Cardiac muscle cell (in vitro differentiated cells and primary cell): ENCODE results near the gene IGFN1. TPM values are rescaled to one million over a fixed set of nuclear protein-coding genes. Genes with fewer than 3 reads are reported as not detected.

Experiments
- DNase-seq, 2 donors: peaks; one replicate each; pipeline versions ENCODE4 v3.0.0 to v3.0.0-alpha.2; 2010 to 2017; ENCODE audit warnings: low read depth in 1 of 2, low spot score in 1 of 2
- H3K27ac ChIP-seq: fragments of 200-600 bp; sonication (generic); 2 replicates; pipeline ENCODE4 v1.5.1; 2016
- H3K27me3 ChIP-seq: fragments of 200-600 bp; sonication (generic); 2 replicates; pipeline ENCODE4 v1.6.0; 2016; ENCODE audit warnings: control low read depth
- H3K36me3 ChIP-seq: fragments of 200-600 bp; sonication (generic); 2 replicates; pipeline ENCODE4 v1.5.1; 2016; ENCODE audit warnings: control low read depth
- H3K4me1 ChIP-seq: fragments of 200-600 bp; sonication (generic); 2 replicates; pipeline ENCODE4 v1.8.1; 2017; ENCODE audit warnings: low read depth, mild to moderate bottlenecking, mixed run types
- H3K4me3 ChIP-seq: fragments of 200-600 bp; sonication (generic); 2 replicates; pipeline ENCODE4 v1.5.1; 2016; ENCODE audit warnings: mild to moderate bottlenecking
- H3K9me3 ChIP-seq: fragments of 200-600 bp; sonication (generic); 2 replicates; pipeline ENCODE4 v1.5.1; 2017; ENCODE audit warnings: low read depth, mild to moderate bottlenecking, control low read depth
- polyA plus RNA-seq: library from polyadenylated mRNA; unstranded; fragments of >200 nt; fragmentation: Nextera tagmentation; extraction: Ambion mirVana; gene quantifications from 2 replicates; pipeline ENCODE4 v1.2.1, GENCODE V29; 2016
- total RNA-seq: library from RNA; depleted of rRNA; stranded (reverse); fragments of >200 nt; gene quantifications from 2 replicates; pipeline ENCODE4 v1.2.3, GENCODE V29; 2016
- TF ChIP-seq, protein P1 (sequence below): IDR thresholded peaks from 2 replicates; pipeline ENCODE4 v1.5.1; 2012; ENCODE audit warnings: low read depth, mild to moderate bottlenecking, low read length

Gene IGFN1
- total and polyA plus RNA-seq, 2 experiments from 2014 or later, result not detected

DNA sequence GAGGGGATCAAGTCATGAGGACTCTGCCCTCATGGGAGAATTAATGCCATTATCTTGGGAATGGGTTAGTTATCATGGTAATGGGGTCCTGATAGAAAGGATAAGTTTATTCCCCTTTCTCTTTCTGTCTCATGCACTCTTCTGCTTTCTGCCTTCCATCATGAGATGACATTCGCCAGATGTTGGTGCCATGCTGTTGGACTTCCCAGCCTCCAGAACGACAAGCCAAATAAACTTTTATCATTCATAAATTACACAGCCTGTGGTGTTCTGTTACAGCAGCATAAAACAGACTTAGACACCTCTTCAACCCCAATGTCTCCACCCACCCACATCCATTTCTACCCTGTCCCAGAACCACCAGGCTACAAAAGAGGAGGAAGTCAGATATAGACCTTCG lies 11.9 kb upstream of the IGFN1 start:
- H3K27me3 ChIP-seq, result peaks cover 30% of the 10 kb centered on the region
- no peaks in the 10 kb centered on the region for H3K36me3 ChIP-seq
- H3K9me3 ChIP-seq, result no peaks in the 10 kb centered on the region
- H3K4me1 ChIP-seq, result no peaks in the 10 kb centered on the region
- H3K4me3 ChIP-seq, result no peak overlapping the region
- DNase-seq, result no peak
- H3K27ac ChIP-seq, result no peak overlapping the region
- TF ChIP-seq, protein P1, sequence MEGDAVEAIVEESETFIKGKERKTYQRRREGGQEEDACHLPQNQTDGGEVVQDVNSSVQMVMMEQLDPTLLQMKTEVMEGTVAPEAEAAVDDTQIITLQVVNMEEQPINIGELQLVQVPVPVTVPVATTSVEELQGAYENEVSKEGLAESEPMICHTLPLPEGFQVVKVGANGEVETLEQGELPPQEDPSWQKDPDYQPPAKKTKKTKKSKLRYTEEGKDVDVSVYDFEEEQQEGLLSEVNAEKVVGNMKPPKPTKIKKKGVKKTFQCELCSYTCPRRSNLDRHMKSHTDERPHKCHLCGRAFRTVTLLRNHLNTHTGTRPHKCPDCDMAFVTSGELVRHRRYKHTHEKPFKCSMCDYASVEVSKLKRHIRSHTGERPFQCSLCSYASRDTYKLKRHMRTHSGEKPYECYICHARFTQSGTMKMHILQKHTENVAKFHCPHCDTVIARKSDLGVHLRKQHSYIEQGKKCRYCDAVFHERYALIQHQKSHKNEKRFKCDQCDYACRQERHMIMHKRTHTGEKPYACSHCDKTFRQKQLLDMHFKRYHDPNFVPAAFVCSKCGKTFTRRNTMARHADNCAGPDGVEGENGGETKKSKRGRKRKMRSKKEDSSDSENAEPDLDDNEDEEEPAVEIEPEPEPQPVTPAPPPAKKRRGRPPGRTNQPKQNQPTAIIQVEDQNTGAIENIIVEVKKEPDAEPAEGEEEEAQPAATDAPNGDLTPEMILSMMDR, result no peak

DNA sequence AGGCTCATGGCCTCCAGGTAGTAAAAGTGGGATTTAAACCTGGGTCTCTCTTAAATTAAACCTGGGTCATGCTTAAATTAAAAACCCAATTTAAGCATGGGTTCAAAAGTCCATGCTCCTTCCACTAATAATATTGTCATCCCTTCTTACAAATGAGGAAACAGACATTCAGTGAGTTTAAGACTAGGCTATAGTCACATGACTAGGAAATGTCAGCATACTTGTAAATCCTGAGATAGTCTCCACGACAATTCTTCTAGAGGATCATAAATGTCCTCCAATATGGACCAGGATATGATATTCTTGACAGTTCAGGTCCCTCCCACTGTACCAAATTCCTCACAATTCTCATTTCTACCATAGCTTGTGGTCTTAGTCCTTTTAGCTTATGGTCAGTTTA lies 10.5 kb upstream of the IGFN1 start:
- H3K27me3 ChIP-seq, result peaks cover 30% of the 10 kb centered on the region
- H3K4me3 ChIP-seq, result no peak overlapping the region
- H3K4me1 ChIP-seq, result peaks cover 10% of the 10 kb centered on the region
- H3K27ac ChIP-seq, result no peak overlapping the region
- no peaks in the 10 kb centered on the region for H3K9me3 ChIP-seq
- H3K36me3 ChIP-seq, result no peaks in the 10 kb centered on the region
- DNase-seq, result no peak
- TF ChIP-seq, protein P1, result no peak

DNA sequence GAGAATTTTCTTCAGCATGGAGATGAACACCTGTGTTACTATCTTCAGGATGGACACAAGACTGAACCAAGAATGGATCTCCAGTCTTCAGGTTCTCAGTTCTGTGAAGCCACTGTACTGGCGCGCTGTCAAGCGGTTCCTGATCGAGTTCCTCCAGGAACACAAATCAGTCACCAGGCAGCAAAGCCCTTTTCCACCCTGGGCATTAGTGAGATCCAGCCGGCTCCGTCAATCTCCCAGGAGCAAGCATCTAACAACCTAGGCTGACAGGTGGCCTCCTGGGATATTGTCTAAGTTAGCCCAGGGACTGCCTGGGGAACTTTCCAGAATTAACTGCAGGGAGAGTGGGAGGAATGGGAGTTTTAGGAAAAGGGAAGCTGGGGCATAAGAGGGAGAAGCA lies 9.7 kb upstream of the IGFN1 start:
- TF ChIP-seq, protein P1, result no peak
- Histone ChIP-seq H3K27me3 (peaks cover 28% of the 10 kb centered on the region), H3K27ac (no peak overlapping the region), H3K9me3 (no peaks in the 10 kb centered on the region), H3K36me3 (no peaks in the 10 kb centered on the region), H3K4me1 (peaks cover 12% of the 10 kb centered on the region), H3K4me3 (no peak overlapping the region)
- no peak for DNase-seq

DNA sequence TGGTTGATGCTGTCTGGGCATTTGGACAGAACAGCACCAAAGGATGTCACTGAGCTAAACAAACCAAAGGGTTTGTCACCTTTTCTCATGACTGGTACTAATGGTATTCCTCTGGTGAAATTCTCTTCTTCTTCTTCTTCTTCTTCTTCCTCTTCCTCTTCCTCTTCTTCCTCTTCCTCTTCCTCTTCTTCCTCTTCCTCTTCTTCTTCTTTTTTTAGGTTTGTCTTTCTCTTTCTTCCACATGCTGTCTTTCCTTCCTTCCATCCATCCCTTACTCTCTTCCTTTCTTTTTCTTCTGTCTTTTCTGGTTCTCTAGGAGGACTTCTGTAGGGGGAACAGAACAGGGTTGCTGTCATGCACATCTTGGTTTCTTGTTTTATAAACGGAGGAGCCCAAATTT lies 9.3 kb upstream of the IGFN1 start:
- no peaks in the 10 kb centered on the region for H3K36me3 ChIP-seq
- peaks cover 24% of the 10 kb centered on the region for H3K27me3 ChIP-seq
- no peaks in the 10 kb centered on the region for H3K9me3 ChIP-seq
- TF ChIP-seq, protein P1, result no peak
- no peak overlapping the region for H3K27ac ChIP-seq
- peaks cover 12% of the 10 kb centered on the region for H3K4me1 ChIP-seq
- H3K4me3 ChIP-seq, result no peak overlapping the region
- no peak for DNase-seq

DNA sequence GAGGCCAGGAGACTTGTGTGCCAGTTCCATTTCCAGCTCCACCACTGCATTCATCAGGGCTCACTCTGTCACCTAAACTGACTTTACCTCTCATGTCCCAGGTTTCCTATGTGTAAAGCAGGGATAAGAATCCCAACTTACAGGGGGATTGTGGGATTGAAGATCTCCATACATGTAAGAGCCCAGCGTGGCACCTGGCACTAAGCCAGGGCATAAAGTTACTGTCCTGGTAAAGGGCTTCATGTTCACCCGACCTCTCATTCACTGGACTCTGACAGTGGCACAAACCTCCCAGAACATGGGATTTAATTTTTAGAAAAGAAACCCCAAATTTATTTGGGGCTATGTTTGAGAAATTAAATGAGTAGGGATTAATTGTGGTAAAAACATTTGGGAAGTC lies 8.9 kb upstream of the IGFN1 start:
- Histone ChIP-seq H3K27me3 (peaks cover 24% of the 10 kb centered on the region), H3K4me3 (no peak overlapping the region), H3K4me1 (peaks cover 12% of the 10 kb centered on the region), H3K27ac (no peak overlapping the region), H3K36me3 (no peaks in the 10 kb centered on the region), H3K9me3 (no peaks in the 10 kb centered on the region)
- DNase-seq, result no peak
- TF ChIP-seq, protein P1, result no peak

DNA sequence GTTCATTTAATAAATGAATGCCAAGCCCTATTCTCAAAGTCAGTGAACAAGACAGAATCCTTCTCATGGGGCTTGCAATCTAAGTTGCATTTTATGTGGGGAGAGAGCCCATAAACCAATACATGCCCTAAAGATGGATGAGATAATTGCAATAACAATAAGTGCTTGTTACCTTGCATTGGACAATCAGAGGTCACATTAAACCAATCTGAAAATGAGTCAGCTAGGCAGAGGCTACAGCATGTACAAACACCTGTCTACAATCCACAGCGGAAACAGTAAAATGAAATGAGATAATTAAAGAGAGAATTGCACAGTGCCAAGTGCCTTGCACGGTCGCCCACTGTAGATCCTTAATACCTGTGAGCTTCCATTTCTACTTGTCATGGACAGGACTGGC lies 7.4 kb upstream of the IGFN1 start:
- no peak for DNase-seq
- H3K36me3 ChIP-seq, result no peaks in the 10 kb centered on the region
- H3K27ac ChIP-seq, result no peak overlapping the region
- peaks cover 12% of the 10 kb centered on the region for H3K4me1 ChIP-seq
- H3K9me3 ChIP-seq, result no peaks in the 10 kb centered on the region
- TF ChIP-seq, protein P1, result no peak
- H3K4me3 ChIP-seq, result no peak overlapping the region
- H3K27me3 ChIP-seq, result peaks cover 37% of the 10 kb centered on the region
